ENCODE results near the gene MAP3K10.

DNA sequence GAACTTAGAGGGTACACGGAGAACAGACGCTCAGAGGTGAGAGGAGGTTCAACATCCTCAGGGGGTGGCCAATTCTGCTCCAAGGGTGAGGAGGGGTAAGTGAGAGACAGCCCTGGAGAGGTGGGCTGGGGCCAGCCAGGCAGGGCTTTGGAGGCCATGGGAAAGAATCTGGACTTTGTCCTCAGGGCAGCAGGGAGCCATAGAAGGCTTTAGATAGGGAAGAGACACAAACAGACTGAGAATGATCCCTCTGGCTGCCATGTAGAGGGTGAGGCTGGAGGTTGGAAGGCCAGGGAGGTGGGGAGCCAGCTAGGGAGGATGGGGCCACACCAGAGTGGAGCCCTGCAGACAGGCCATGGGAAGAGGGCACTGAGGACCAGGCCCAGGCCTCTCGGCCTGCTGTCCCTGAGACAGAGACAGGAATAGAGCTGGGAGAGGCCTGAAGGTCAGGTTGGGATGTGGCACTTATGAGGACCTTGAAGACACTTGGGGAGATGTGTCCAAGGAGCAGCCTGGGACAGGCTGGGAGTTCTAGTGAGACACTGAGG lies 64.5 kb downstream of the MAP3K10 start:
- no peak for TF ChIP-seq POLR2A (IDR thresholded peaks at IDR 0.05)
- TF ChIP-seq, protein P1, sequence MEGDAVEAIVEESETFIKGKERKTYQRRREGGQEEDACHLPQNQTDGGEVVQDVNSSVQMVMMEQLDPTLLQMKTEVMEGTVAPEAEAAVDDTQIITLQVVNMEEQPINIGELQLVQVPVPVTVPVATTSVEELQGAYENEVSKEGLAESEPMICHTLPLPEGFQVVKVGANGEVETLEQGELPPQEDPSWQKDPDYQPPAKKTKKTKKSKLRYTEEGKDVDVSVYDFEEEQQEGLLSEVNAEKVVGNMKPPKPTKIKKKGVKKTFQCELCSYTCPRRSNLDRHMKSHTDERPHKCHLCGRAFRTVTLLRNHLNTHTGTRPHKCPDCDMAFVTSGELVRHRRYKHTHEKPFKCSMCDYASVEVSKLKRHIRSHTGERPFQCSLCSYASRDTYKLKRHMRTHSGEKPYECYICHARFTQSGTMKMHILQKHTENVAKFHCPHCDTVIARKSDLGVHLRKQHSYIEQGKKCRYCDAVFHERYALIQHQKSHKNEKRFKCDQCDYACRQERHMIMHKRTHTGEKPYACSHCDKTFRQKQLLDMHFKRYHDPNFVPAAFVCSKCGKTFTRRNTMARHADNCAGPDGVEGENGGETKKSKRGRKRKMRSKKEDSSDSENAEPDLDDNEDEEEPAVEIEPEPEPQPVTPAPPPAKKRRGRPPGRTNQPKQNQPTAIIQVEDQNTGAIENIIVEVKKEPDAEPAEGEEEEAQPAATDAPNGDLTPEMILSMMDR (IDR thresholded peaks at IDR 0.05): no peak

Data from prostate gland (tissue), 2 donors.